PFSK-1 (cell line): ENCODE measurements around the gene CNFN.

Experiments
- FOXP2 ChIP-seq: optimal IDR thresholded peaks from 2 replicates; pipeline ENCODE3; 2011; ENCODE audit warnings: borderline replicate concordance, control low read depth, inconsistent platforms; ENCODE audit not compliant: insufficient read depth; ENCODE audit errors: extremely low read length, extremely low read depth
- POLR2AphosphoS5 ChIP-seq: IDR thresholded peaks from 2 replicates; pipeline ENCODE4 v1.6.1; 2012; ENCODE audit warnings: low read depth, mild to moderate bottlenecking, control low read depth, low read length, moderate library complexity
- REST ChIP-seq, 2 experiments: IDR thresholded peaks; 2 replicates each; pipeline versions ENCODE4 v1.6.1 to v1.8.0; 2011 to 2012; ENCODE audit warnings: low read depth in 2 of 2, low read length in 2 of 2, control low read depth in 1 of 2, inconsistent platforms in 1 of 2, mild to moderate bottlenecking in 1 of 2, moderate library complexity in 1 of 2; ENCODE audit not compliant: insufficient read depth in 1 of 2
- SIN3A ChIP-seq: IDR thresholded peaks from 2 replicates; pipeline ENCODE4 v1.6.1; 2012; ENCODE audit warnings: mild to moderate bottlenecking, low read length, moderate library complexity, borderline replicate concordance; ENCODE audit not compliant: insufficient read depth
- TAF1 ChIP-seq: IDR thresholded peaks from 2 replicates; pipeline ENCODE4 v1.6.1; 2012; ENCODE audit warnings: low read length, control low read depth, borderline replicate concordance; ENCODE audit not compliant: insufficient read depth

CNFN gene

DNA sequence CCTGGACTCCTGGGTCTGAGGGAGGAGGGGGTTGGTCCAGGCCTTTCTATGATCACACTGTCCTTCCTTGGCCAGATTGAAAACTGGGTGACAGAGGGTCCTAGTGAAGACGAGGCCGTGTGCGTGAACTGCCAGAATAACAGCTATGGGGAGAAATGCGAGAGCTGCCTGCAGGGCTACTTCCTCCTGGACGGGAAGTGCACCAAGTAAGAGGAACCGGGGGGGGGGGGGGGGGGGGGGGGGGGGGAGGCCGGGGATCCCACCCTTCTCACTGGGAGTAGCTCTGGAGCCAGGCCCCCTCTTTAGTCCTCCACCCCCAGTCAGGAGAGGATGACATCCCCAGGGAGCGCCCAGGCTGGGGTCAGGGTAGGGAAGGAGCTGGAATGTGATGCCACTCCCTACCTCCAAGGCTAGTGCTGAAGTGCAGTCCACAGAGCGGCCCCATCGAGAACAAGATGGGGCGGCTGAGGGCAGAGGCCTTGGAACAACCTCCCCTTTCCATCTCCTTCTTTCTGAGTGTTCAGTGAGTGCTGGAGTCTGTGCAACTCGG lies 19.4 kb downstream of the CNFN start:
- TF ChIP-seq REST (IDR thresholded peaks at IDR 0.05; ENCODE audit: insufficient read depth in 1 of 2, low read depth in 2 of 2, low read length in 2 of 2): no peak

DNA sequence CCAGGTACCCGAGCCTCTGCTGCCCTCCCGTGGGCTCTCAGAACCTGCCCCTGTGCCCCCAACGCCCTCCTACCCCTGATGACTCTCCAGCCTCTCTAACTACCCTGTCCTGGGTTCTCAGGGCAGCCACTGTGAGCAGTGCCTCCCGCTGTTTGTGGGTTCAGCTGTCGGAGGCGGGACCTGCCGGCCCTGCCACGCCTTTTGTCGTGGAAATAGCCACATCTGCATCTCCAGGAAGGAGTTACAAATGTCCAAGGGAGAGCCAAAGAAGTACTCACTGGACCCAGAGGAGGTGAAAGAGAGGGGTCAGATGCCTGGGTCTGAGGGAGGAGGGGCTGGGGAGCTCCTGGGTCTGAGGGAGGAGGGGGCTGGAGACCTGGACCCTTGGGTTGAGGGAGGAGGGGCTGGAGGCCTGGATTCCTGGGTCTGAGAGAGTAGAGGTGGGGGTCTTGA lies 20.0 kb downstream of the CNFN start:
- TF ChIP-seq SIN3A: no peak
- no peak for TF ChIP-seq TAF1
- no peak for TF ChIP-seq POLR2AphosphoS5
- TF ChIP-seq REST (IDR thresholded peaks at IDR 0.05; ENCODE audit: insufficient read depth in 1 of 2, low read depth in 2 of 2, low read length in 2 of 2): no peak
- no peak for TF ChIP-seq FOXP2

GRCh38 chr19:42369433-42370067 lies 20.5 kb downstream of the CNFN start:
- TF ChIP-seq TAF1 (no peak), POLR2AphosphoS5 (no peak), SIN3A (no peak), REST (IDR thresholded peaks at IDR 0.05; ENCODE audit: insufficient read depth in 1 of 2, low read depth in 2 of 2, low read length in 2 of 2) (no peak), FOXP2 (no peak)

- TF ChIP-seq TAF1: no peak
- no peak for TF ChIP-seq REST (IDR thresholded peaks at IDR 0.05; ENCODE audit: insufficient read depth in 1 of 2, low read depth in 2 of 2, low read length in 2 of 2)
- no peak for TF ChIP-seq FOXP2
- TF ChIP-seq SIN3A: no peak
- no peak for TF ChIP-seq POLR2AphosphoS5
Measured at GRCh38 chr19:42368765-42369164, 21.3 kb downstream of the CNFN start.

GRCh38 chr19:42368360-42368759 lies 21.7 kb downstream of the CNFN start:
- TF ChIP-seq TAF1: no peak
- TF ChIP-seq POLR2AphosphoS5: no peak
- TF ChIP-seq SIN3A: no peak
- TF ChIP-seq REST (IDR thresholded peaks at IDR 0.05; ENCODE audit: insufficient read depth in 1 of 2, low read depth in 2 of 2, low read length in 2 of 2): no peak
- no peak for TF ChIP-seq FOXP2
